Measurements from ENCODE around the gene REX1BD.

- TF ChIP-seq POLR2AphosphoS5 (IDR thresholded peaks at IDR 0.05; ENCODE audit: low read depth, low read length) (no peak), SIN3A (IDR thresholded peaks at IDR 0.05; ENCODE audit: borderline replicate concordance, insufficient read depth, low read length) (no peak), REST (IDR thresholded peaks at IDR 0.05; ENCODE audit: insufficient read depth in 1 of 2, low read depth in 2 of 2, low read length in 2 of 2) (no peak), TAF1 (IDR thresholded peaks at IDR 0.05; ENCODE audit: borderline replicate concordance, insufficient read depth, low read length) (no peak)
Measured at GRCh38 chr19:18566953-18567352, 21.6 kb upstream of the REX1BD start.

All from PFSK-1 (cell line).